OCI-LY3 (cell line): ENCODE data around the gene MEG3.

Source experiments
- H2AFZ ChIP-seq: fragments of 200-600, 300-600 bp; shearing (Covaris generic); 2 replicates; pipeline ENCODE4 v1.6.0; 2014; ENCODE audit warnings: antibody characterized with exemption, low read depth, low read length
- H3K27ac ChIP-seq: fragments of 200-600, 300-600 bp; sonication (generic); 2 replicates; pipeline ENCODE4 v1.5.1; 2014; ENCODE audit warnings: mild to moderate bottlenecking, low read length, moderate library complexity, mixed read lengths
- H3K27me3 ChIP-seq: fragments of 200-600, 300-600 bp; sonication (generic); 2 replicates; pipeline ENCODE4 v1.6.1; 2014; ENCODE audit warnings: low read depth, low read length, mixed read lengths
- H3K36me3 ChIP-seq: fragments of 200-600, 300-600 bp; sonication (generic); replicated peaks from 2 replicates; pipeline ENCODE3; 2014; ENCODE audit warnings: low read depth, low read length, mixed read lengths
- H3K4me1 ChIP-seq: fragments of 300-600, 200-600 bp; sonication (generic); 2 replicates; pipeline ENCODE4 v1.6.1; 2014; ENCODE audit warnings: low read length, mixed read lengths
- H3K4me2 ChIP-seq: fragments of 200-600, 300-600 bp; sonication (generic); 2 replicates; pipeline ENCODE4 v1.6.1; 2014; ENCODE audit warnings: low read length, mixed read lengths
- H3K4me3 ChIP-seq: fragments of 300-600, 200-600 bp; sonication (generic); 2 replicates; pipeline ENCODE4 v1.5.1; 2014; ENCODE audit warnings: antibody characterized with exemption, mild to moderate bottlenecking, low read length, moderate library complexity
- H3K79me2 ChIP-seq: fragments of 300-600, 200-600 bp; shearing (Covaris generic); 2 replicates; pipeline ENCODE4 v1.6.1; 2014; ENCODE audit warnings: mild to moderate bottlenecking, low read length, mixed read lengths
- H3K9ac ChIP-seq: fragments of 300-600, 200-600 bp; shearing (Covaris generic); 2 replicates; pipeline ENCODE4 v1.6.0; 2014; ENCODE audit warnings: mild to moderate bottlenecking, low read length, moderate library complexity
- H3K9me3 ChIP-seq: fragments of 200-600, 300-600 bp; shearing (Covaris generic); 2 replicates; pipeline ENCODE4 v1.6.1; 2014; ENCODE audit warnings: low read length, mixed read lengths; ENCODE audit not compliant: insufficient read depth
- H4K20me1 ChIP-seq: fragments of 200-600, 300-600 bp; sonication (generic); 2 replicates; pipeline ENCODE4 v1.6.1; 2016; ENCODE audit warnings: low read length, mixed read lengths; ENCODE audit not compliant: insufficient read depth
- EZH2phosphoT487 ChIP-seq: fragments of 200-600 bp; shearing (Covaris generic); IDR thresholded peaks from 2 replicates; pipeline ENCODE4 v1.6.1; 2018; ENCODE audit warnings: antibody characterized with exemption, mixed run types, low read depth
- TF ChIP-seq, protein P1 (sequence below): fragments of 200-600, 300-600 bp; sonication (generic); IDR thresholded peaks from 2 replicates; pipeline ENCODE4 v1.5.1; 2014; ENCODE audit warnings: antibody characterized with exemption, low read length, low read depth

The MEG3 gene

DNA sequence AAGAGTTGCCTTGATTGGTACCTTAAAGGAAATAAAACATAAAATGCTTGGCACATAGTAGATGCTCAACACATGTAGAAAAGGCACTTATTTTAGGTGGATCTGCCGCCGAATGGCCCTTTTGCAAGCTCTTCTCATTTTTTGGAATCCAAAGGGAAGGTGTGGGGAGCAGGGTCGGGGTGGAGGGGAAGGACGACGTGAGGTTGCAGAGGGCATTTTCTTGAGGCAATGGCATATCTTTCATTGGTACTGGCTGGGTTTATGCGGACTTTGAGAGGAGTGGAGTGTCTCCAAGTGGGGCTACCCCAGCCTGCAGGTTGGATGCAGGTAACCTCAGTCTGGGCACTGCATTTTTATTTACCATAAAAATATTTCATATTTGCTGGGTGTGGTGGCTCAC is 69.5 kb downstream of the MEG3 start:
- Histone ChIP-seq H3K4me1 (no peaks in the 10 kb centered on the region), H3K9me3 (no peaks in the 10 kb centered on the region), H3K79me2 (no peaks in the 10 kb centered on the region), H3K4me3 (no peak overlapping the region), H2AFZ (no peak overlapping the region), H3K9ac (no peak overlapping the region), H3K36me3 (no peaks in the 10 kb centered on the region), H3K27me3 (peaks cover 17% of the 10 kb centered on the region), H3K4me2 (no peak overlapping the region), H4K20me1 (no peaks in the 10 kb centered on the region), H3K27ac (no peak overlapping the region)
- no peak for TF ChIP-seq EZH2phosphoT487
- TF ChIP-seq, protein P1, sequence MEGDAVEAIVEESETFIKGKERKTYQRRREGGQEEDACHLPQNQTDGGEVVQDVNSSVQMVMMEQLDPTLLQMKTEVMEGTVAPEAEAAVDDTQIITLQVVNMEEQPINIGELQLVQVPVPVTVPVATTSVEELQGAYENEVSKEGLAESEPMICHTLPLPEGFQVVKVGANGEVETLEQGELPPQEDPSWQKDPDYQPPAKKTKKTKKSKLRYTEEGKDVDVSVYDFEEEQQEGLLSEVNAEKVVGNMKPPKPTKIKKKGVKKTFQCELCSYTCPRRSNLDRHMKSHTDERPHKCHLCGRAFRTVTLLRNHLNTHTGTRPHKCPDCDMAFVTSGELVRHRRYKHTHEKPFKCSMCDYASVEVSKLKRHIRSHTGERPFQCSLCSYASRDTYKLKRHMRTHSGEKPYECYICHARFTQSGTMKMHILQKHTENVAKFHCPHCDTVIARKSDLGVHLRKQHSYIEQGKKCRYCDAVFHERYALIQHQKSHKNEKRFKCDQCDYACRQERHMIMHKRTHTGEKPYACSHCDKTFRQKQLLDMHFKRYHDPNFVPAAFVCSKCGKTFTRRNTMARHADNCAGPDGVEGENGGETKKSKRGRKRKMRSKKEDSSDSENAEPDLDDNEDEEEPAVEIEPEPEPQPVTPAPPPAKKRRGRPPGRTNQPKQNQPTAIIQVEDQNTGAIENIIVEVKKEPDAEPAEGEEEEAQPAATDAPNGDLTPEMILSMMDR, result no peak

DNA sequence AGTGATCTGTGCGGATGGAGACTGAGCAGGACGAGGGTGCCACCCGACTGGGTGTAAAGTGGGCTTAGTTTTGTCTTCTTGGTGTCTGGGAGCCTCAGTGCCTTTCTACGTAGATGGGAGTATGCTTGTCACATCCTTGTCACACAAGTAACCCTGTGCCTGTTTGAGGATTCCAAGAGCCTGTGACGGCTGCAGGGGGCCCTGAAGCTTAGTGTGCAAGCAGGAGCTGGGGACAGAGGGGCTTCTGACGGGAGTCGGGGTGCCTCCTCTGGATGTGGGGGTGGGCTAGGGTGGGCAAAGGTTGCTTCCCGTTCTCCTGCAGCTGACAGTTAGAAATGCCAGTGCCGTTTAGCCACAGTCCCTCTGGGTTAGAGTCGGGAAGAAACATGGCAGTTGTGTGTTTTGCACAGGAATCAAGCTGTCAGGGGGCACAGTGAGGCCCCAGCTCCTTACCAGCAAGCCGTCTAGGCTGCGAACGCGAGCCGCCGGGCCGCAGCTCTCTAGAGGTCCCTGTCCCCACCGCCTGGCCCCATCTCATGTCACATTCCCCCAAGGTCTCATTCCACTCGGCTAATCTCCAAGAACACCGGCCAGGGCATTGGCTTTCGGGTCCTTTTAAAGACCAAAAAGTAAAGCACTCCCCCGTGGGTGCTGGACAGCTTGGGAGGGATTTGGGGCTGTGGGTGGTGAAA is 70.6 kb downstream of the MEG3 start:
- H3K36me3 ChIP-seq, result no peaks in the 10 kb centered on the region
- H3K27me3 ChIP-seq, result peaks cover 20% of the 10 kb centered on the region
- no peak overlapping the region for H3K27ac ChIP-seq
- H3K4me2 ChIP-seq, result no peak overlapping the region
- TF ChIP-seq, protein P1, result no peak
- no peaks in the 10 kb centered on the region for H4K20me1 ChIP-seq
- no peaks in the 10 kb centered on the region for H3K79me2 ChIP-seq
- no peaks in the 10 kb centered on the region for H3K9me3 ChIP-seq
- H3K4me3 ChIP-seq, result no peak overlapping the region
- H2AFZ ChIP-seq, result no peak overlapping the region
- H3K9ac ChIP-seq, result no peak overlapping the region
- H3K4me1 ChIP-seq, result no peaks in the 10 kb centered on the region

DNA sequence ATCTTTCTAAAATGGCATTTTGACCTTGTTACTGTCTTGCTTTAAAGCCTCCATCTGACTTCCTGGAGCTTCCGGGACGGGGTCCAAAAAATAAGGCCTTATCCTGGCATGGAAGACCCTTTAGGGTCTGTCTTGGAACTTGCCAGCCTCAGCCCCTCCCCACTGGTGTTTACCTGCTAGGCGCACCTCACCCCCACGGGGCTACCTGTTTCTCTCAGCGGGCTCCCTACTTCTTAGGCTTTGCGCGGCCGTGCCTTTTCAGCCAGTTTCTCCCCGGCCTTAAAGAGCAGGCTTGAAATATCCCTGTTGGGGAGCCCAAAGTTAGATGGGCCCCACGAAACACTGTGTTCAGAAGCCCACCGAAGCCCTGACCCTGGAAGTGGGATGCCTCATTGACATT is 72.5 kb downstream of the MEG3 start:
- TF ChIP-seq, protein P1, result no peak
- TF ChIP-seq EZH2phosphoT487, result no peak
- Histone ChIP-seq H3K27ac (no peak overlapping the region), H4K20me1 (no peaks in the 10 kb centered on the region), H3K27me3 (peaks cover 24% of the 10 kb centered on the region), H3K4me2 (no peak overlapping the region), H3K36me3 (no peaks in the 10 kb centered on the region), H2AFZ (no peak overlapping the region), H3K4me3 (no peak overlapping the region), H3K9me3 (no peaks in the 10 kb centered on the region), H3K9ac (no peak overlapping the region), H3K79me2 (no peaks in the 10 kb centered on the region), H3K4me1 (no peaks in the 10 kb centered on the region)

DNA sequence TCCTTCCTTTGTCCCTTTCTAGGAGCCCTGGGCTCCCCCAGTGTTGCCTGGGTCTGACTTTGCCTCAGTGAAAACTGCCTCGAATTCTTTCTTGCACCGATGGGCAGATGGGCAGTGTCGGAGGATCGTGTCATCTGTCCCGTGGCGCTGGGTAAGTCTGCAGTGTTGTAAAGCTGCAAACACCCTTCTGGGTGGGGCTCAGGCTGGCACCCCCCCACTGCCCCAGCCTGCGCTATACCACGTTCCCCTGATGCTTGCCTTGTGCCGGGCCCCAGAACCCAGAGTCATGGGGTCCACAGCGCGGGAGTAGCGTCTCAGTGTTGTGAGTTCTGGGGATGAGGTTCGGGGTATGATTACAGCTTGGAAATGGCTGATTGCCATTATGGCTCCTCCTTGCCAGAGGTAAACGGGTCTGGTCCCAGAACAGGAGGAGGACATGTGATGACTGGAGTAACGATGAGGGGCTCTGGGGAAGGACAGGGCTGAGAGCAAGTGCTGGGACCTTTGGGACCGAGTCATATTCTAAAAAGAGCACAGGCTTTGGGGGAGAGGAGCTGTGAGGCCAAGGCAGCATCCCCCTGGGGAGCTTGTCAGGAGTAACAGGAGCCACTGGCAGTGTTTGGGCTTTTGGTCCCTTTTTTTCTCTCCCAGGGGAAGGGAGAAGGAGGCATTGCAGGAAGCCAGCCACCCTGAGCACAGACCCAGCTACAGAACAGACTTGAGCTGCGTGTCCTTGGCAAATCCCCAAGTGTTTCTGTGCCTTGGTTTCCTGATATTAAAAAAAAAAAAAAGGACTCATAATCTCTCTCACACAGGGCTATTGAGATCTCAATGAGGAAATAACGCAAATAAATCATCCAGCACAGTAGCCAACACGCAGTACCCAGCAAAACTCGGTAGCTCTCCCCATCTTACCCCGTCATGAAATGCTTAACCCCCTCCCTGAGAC is 73.3 kb downstream of the MEG3 start:
- no peak overlapping the region for H3K4me3 ChIP-seq
- no peaks in the 10 kb centered on the region for H3K79me2 ChIP-seq
- H4K20me1 ChIP-seq, result no peaks in the 10 kb centered on the region
- H3K27me3 ChIP-seq, result peaks cover 24% of the 10 kb centered on the region
- H2AFZ ChIP-seq, result no peak overlapping the region
- H3K36me3 ChIP-seq, result no peaks in the 10 kb centered on the region
- no peak overlapping the region for H3K27ac ChIP-seq
- H3K9ac ChIP-seq, result no peak overlapping the region
- H3K9me3 ChIP-seq, result no peaks in the 10 kb centered on the region
- H3K4me1 ChIP-seq, result no peaks in the 10 kb centered on the region
- H3K4me2 ChIP-seq, result no peak overlapping the region
- TF ChIP-seq, protein P1, result no peak
- TF ChIP-seq EZH2phosphoT487, result no peak
